Measurements from ENCODE around the gene ASCC3.
"Not testable (repeated sequence)": the region's sequence is repeated elsewhere in the genome, so short reads cannot be mapped to it uniquely, and the experiment has no call there.

The ASCC3 gene

GRCh38 chr6:100803264-100804045 lies 77.7 kb downstream of the ASCC3 start:
- DNase-seq (ENCODE audit: low spot score): no peak
- no peak for FAIRE-seq

GRCh38 chr6:100801036-100801435 lies 80.1 kb downstream of the ASCC3 start:
- FAIRE-seq (no peak), DNase-seq (ENCODE audit: low spot score) (no peak)

GRCh38 chr6:100796049-100796823 lies 84.9 kb downstream of the ASCC3 start:
- DNase-seq (ENCODE audit: low spot score) (no peak), FAIRE-seq (no peak)

GRCh38 chr6:100790084-100790483 lies 91.0 kb downstream of the ASCC3 start:
- DNase-seq (ENCODE audit: low spot score): no peak
- FAIRE-seq: no peak

GRCh38 chr6:100785982-100786381 lies 95.1 kb downstream of the ASCC3 start:
- FAIRE-seq: no peak
- DNase-seq (ENCODE audit: low spot score): no peak

GRCh38 chr6:100780648-100781047 lies 100.5 kb downstream of the ASCC3 start:
- DNase-seq (ENCODE audit: low spot score) (no peak), FAIRE-seq (no peak)

GRCh38 chr6:100775667-100776066 lies 105.5 kb downstream of the ASCC3 start:
- DNase-seq (ENCODE audit: low spot score): no peak
- FAIRE-seq: no peak

GRCh38 chr6:100774681-100775080 lies 106.4 kb downstream of the ASCC3 start:
- DNase-seq (ENCODE audit: low spot score) (no peak), FAIRE-seq (no peak)

- DNase-seq (ENCODE audit: low spot score): no peak
- no peak for FAIRE-seq
Observed at GRCh38 chr6:100768816-100769351, 112.2 kb downstream of the ASCC3 start.

- DNase-seq (ENCODE audit: low spot score): no peak
- FAIRE-seq: no peak
Observed at GRCh38 chr6:100763617-100764241, 117.4 kb downstream of the ASCC3 start.

- no peak for FAIRE-seq
- DNase-seq (ENCODE audit: low spot score): no peak
Observed at GRCh38 chr6:100761841-100762240, 119.3 kb downstream of the ASCC3 start.

GRCh38 chr6:100758386-100758785 lies 122.7 kb downstream of the ASCC3 start:
- not testable (repeated sequence) for FAIRE-seq; DNase-seq (ENCODE audit: low spot score)

GRCh38 chr6:100753421-100753820 lies 127.7 kb downstream of the ASCC3 start:
- FAIRE-seq: no peak
- DNase-seq (ENCODE audit: low spot score): no peak

GRCh38 chr6:100751590-100751989 lies 129.5 kb downstream of the ASCC3 start:
- DNase-seq (ENCODE audit: low spot score) (no peak), FAIRE-seq (no peak)

GRCh38 chr6:100745419-100746041 lies 135.6 kb downstream of the ASCC3 start:
- FAIRE-seq: no peak
- DNase-seq (ENCODE audit: low spot score): no peak

- DNase-seq (ENCODE audit: low spot score) (no peak), FAIRE-seq (no peak)
Observed at GRCh38 chr6:100740439-100740838, 140.7 kb downstream of the ASCC3 start.

- not testable (repeated sequence) for DNase-seq (ENCODE audit: low spot score); FAIRE-seq
Observed at GRCh38 chr6:100737720-100738119, 143.4 kb downstream of the ASCC3 start.

GRCh38 chr6:100731411-100731810 lies 149.7 kb downstream of the ASCC3 start:
- FAIRE-seq (no peak), DNase-seq (ENCODE audit: low spot score) (no peak)

- DNase-seq (ENCODE audit: low spot score) (no peak), FAIRE-seq (no peak)
Observed at GRCh38 chr6:100730001-100730980, 150.8 kb downstream of the ASCC3 start.

GRCh38 chr6:100726666-100727065 lies 154.5 kb downstream of the ASCC3 start:
- no peak for DNase-seq (ENCODE audit: low spot score)
- FAIRE-seq: no peak
